Effector memory CD8-positive, alpha-beta T cell (primary cell): Measurements from ENCODE around the gene ARHGEF6.

Source experiments
- ATAC-seq: fragments of 150-1000 bp; cut with Tn5 transposase; replicated peaks from 2 replicates; pipeline ENCODE4 v1.10.0; 2021; ENCODE audit warnings: mild to moderate bottlenecking, moderate library complexity
- DNase-seq, 3 experiments: peaks; one replicate each; pipeline ENCODE4 v3.0.0; 2021
- H3K27ac Mint-ChIP-seq, 2 donors: one replicate each; pipeline ENCODE4 v1.8.0; 2022; ENCODE audit warnings: mild to moderate bottlenecking in 2 of 2, mixed read lengths in 2 of 2, moderate library complexity in 2 of 2
- H3K27me3 Mint-ChIP-seq, 2 donors: one replicate each; pipeline ENCODE4 v1.8.0; 2022; ENCODE audit warnings: mixed read lengths in 2 of 2
- H3K36me3 Mint-ChIP-seq: one replicate; pipeline ENCODE4 v1.8.0; 2022; ENCODE audit warnings: mild to moderate bottlenecking, moderate library complexity, mixed read lengths; ENCODE audit not compliant: insufficient read depth
- H3K4me1 Mint-ChIP-seq, 2 donors: one replicate each; pipeline ENCODE4 v1.8.0; 2022; ENCODE audit warnings: low read depth in 2 of 2, mixed read lengths in 2 of 2
- H3K4me3 Mint-ChIP-seq, 2 donors: one replicate each; pipeline ENCODE4 v1.8.0; 2022; ENCODE audit warnings: mild to moderate bottlenecking in 2 of 2, mixed read lengths in 2 of 2, moderate library complexity in 2 of 2
- H3K9me3 Mint-ChIP-seq, 2 donors: one replicate each; pipeline ENCODE4 v1.8.0; 2022; ENCODE audit warnings: mixed read lengths in 2 of 2

The ARHGEF6 gene

DNA sequence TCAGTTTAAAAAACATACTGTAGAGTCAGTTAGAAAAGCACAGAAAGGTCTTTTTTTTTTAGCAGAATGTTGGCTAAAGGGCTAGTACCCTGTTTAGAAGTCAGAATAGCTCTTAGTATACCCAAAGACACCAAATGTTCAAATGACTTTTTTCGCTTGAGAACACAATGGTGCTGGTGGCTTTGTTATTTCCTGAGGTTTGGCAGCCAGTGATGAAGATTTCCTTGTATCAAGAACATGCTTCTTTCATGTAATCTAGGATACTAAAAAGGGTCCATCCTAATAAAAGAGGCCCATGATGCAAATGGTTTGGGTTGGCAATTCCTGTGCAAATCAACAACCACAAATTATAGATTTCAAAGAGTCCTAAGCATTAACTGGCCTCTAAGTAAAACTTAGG, 153.8 kb downstream of the ARHGEF6 start:
- Mint-ChIP-seq H3K36me3 (no peaks in the 10 kb centered on the region), H3K27me3 (no peaks in the 10 kb centered on the region), H3K4me3 (peak overlapping the region; percentile 58 to 65), H3K9me3 (no peaks in the 10 kb centered on the region), H3K27ac (peak overlapping the region; percentile 35 to 56), H3K4me1 (peaks cover 40% of the 10 kb centered on the region in 2 donors)
- peak; percentile 16 for ATAC-seq
- no peak for DNase-seq

DNA sequence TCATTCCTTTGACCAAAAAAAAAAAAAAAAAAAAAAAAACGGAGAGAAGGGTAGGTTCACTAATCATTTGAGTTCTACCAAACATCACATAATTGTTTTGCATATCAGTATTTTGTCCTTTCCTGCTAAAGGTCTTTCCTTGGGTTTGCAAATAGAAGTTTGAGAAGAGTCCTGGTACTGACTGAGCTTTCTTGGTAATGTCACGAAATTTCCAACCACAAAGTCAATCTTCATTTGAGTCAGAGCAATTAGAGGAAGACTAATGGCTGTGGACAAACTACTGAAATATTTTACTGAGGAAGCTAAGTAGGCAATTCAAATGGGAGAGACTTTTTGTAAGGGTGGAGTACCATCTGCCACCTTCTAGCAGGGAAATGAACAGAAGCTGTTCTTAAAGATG, 154.5 kb downstream of the ARHGEF6 start:
- Mint-ChIP-seq H3K4me3 (peak overlapping the region in 1 of 2 donors; percentile 47), H3K9me3 (no peaks in the 10 kb centered on the region), H3K36me3 (no peaks in the 10 kb centered on the region), H3K4me1 (peaks cover 40% of the 10 kb centered on the region in 2 donors), H3K27me3 (no peaks in the 10 kb centered on the region), H3K27ac (peak overlapping the region in 1 of 2 donors; percentile 56)
- ATAC-seq (no peak), DNase-seq (no peak)

DNA sequence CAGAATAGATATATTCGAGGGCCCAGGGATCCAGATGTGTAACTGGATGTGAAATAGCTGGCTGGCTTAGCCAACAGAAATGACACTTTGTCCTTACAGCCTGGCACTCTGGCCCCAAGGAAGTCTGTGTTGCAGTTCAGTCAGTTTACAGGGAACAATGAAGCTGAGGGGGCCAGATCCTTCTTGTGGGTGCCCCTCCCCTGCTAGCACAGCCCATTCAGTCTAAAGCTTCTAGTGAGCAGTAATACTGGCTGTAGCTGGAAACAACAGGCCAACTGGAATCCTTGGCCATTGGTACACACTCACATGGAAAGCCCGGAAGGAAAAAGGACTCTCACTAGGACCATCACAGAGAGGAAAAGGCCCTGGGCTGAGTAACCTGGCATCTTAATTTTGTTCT, 155.5 kb downstream of the ARHGEF6 start:
- no peak for DNase-seq
- peaks cover 35 to 36% of the 10 kb centered on the region in 2 donors for H3K4me1 Mint-ChIP-seq
- no peaks in the 10 kb centered on the region for H3K27me3 Mint-ChIP-seq
- no peaks in the 10 kb centered on the region for H3K36me3 Mint-ChIP-seq
- no peak overlapping the region for H3K27ac Mint-ChIP-seq
- ATAC-seq, result no peak
- no peak overlapping the region for H3K4me3 Mint-ChIP-seq
- no peaks in the 10 kb centered on the region for H3K9me3 Mint-ChIP-seq

DNA sequence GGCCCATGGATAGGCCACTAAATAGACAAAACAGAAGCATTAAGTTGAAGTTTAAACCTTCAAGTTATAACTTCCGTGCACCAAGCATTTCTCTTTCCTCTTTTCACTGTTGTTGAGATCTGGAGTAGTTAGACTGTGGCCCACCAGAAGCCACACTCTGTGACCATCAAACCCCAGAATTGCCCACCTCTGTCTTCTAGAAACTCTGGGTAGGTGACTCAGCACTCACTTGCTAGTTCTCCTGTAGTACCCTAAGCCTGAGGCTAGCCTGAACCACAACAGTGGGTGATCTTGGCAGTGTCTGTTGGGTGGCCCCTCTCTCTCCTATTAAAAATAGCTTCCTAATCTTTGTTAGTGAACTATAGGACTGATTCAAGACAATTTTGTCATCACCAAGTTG, 157.3 kb downstream of the ARHGEF6 start:
- peaks cover 25 to 28% of the 10 kb centered on the region in 2 donors for H3K4me1 Mint-ChIP-seq
- no peaks in the 10 kb centered on the region for H3K36me3 Mint-ChIP-seq
- ATAC-seq (peak; percentile 30), DNase-seq (no peak)
- peak overlapping the region in 1 of 2 donors; percentile 60 for H3K27ac Mint-ChIP-seq
- peak overlapping the region in 1 of 2 donors; percentile 22 for H3K4me3 Mint-ChIP-seq
- no peaks in the 10 kb centered on the region for H3K27me3 Mint-ChIP-seq
- no peaks in the 10 kb centered on the region for H3K9me3 Mint-ChIP-seq

DNA sequence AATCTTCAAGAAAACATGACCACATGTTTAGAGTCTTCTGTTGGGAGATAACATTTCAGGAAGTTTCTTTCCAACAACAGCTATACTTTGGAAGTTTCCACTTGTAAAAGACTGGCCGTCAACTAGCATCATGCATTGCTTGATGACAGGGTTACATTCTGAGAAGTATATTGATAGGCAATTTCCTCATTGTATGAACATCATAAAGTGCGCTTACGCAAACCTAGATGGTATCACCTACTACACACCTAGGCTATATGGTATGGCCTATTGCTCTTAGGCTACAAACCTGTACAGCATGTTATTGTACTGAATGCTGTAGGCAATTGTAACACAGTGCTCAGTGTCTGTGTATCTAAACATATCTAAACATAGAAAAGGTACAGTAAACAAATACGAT, 158.2 kb downstream of the ARHGEF6 start:
- Mint-ChIP-seq H3K4me1 (peaks cover 23 to 27% of the 10 kb centered on the region in 2 donors), H3K4me3 (no peak overlapping the region), H3K27ac (no peak overlapping the region), H3K27me3 (no peaks in the 10 kb centered on the region), H3K9me3 (no peaks in the 10 kb centered on the region), H3K36me3 (no peaks in the 10 kb centered on the region)
- no peak for ATAC-seq
- no peak for DNase-seq

DNA sequence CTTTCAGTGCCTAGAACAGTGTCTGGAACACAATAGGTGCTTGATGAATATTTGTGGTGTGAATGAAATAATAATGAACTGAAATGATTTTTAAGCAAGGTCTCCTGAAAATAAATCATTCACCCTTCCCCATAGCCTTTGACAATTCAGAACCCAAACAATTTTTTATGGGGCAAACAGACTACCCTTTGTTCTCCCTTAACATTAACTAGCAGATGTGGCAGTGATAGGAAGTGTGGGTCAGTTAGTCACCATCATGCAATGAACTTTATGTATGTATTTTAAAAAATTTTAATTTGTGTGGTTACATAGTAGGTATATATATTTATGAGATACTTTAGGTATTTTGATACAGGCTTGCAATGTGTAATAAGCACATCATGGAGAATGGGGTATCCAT, 160.0 kb downstream of the ARHGEF6 start:
- DNase-seq, result no peak
- H3K36me3 Mint-ChIP-seq, result no peaks in the 10 kb centered on the region
- H3K9me3 Mint-ChIP-seq, result no peaks in the 10 kb centered on the region
- no peak overlapping the region for H3K4me3 Mint-ChIP-seq
- H3K27me3 Mint-ChIP-seq, result no peaks in the 10 kb centered on the region
- no peak overlapping the region for H3K27ac Mint-ChIP-seq
- H3K4me1 Mint-ChIP-seq, result peaks cover 11 to 17% of the 10 kb centered on the region in 2 donors
- no peak for ATAC-seq

DNA sequence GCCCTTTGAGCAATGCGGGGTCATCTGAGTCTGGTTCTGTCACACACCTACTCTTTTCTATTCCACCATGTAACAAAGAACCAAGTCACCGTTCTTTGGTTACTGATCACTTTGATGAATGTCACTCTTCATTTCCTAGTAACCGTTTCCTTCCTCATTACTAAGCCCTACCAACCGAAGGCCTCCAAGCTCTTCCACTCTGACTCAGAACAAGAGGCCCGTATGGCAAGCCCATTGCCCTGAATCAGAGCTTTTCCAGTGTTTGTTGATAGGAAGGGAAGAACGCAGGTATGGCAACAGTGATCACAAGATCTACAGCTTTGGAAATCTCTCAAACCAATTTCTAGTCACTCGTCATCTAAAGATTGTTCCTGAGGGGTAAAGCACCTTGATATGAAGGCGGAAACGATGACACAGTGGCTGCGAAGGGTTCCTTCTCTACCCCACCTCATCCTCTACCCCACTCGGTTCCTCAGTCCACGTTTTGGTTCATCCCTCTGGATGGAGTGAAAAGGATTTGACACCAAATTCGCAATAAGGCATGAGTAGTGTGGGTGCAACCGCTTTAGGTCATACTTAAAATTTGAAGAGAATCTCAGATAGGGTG, 160.7 kb downstream of the ARHGEF6 start:
- H3K9me3 Mint-ChIP-seq, result no peaks in the 10 kb centered on the region
- H3K4me1 Mint-ChIP-seq, result peaks cover 10 to 16% of the 10 kb centered on the region in 2 donors
- no peaks in the 10 kb centered on the region for H3K27me3 Mint-ChIP-seq
- H3K36me3 Mint-ChIP-seq, result no peaks in the 10 kb centered on the region
- H3K27ac Mint-ChIP-seq, result no peak overlapping the region
- H3K4me3 Mint-ChIP-seq, result no peak overlapping the region
- DNase-seq (no peak), ATAC-seq (peak; percentile 49)

DNA sequence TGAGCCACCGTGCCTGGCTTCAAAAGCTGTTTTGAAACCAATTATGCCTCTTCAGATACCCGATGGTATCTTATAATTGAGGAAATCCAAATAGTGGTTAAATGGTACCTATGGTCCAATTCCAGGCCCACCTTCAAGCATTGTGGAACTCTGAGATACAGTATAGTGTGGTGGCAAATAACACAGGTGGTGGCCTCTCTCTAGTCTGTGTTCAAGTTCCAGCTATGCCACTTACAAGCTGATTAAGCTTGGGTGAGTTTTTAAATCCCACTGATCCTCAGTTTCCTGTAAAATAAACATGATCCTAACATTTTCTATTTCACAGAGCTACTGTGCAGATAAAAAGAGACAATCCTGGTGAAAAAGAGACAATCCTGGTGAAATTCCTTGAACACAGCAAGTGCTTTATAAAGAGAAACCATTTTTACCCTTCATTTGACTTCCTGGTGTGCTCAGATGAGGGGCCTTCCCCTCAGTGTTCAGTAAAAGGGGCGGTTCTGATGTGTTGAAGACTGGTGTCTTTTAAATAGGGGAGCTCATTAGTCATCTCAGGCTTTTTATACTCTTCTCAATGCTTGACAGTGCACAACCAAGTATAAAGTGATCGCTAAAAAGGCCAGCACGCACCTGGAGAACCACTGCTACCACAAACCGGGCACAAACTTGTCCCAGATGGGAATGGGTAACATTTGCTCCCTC, 163.6 kb downstream of the ARHGEF6 start:
- H3K9me3 Mint-ChIP-seq, result no peaks in the 10 kb centered on the region
- no peak overlapping the region for H3K4me3 Mint-ChIP-seq
- H3K36me3 Mint-ChIP-seq, result no peaks in the 10 kb centered on the region
- H3K27me3 Mint-ChIP-seq, result no peaks in the 10 kb centered on the region
- H3K4me1 Mint-ChIP-seq, result no peaks in the 10 kb centered on the region
- H3K27ac Mint-ChIP-seq, result no peak overlapping the region
- no peak for DNase-seq
- ATAC-seq, result peak; percentile 72
